Esophagus mucosa (tissue), 1 donor: ENCODE data around the gene FAM20A. TPM values are rescaled to one million over a fixed set of nuclear protein-coding genes. Genes with fewer than 3 reads are reported as not detected.
"Not testable (repeated sequence)": the region's sequence is repeated elsewhere in the genome, so short reads cannot be mapped to it uniquely, and the experiment has no call there.

Experiments
- ATAC-seq: fragments of 200-7000 bp; cut with Tn5 transposase; one replicate; pipeline ENCODE4 v1.9.1; 2020
- total RNA-seq: library from RNA; stranded (reverse); gene quantifications from one replicate; pipeline ENCODE4 v1.2.4, GENCODE V29; 2023
- donor health status: DM: yes; HTN: yes; CAD: no.

The FAM20A gene
- total RNA-seq, 1 donor from 2014 or later: 13.6 TPM

- peak; percentile 91 for ATAC-seq
Observed at GRCh38 chr17:68564415-68565111, 36.6 kb downstream of the FAM20A start.

GRCh38 chr17:68562736-68563135 lies 38.4 kb downstream of the FAM20A start:
- no peak for ATAC-seq

- ATAC-seq: no peak
Observed at GRCh38 chr17:68560966-68561720, 40.0 kb downstream of the FAM20A start.

DNA sequence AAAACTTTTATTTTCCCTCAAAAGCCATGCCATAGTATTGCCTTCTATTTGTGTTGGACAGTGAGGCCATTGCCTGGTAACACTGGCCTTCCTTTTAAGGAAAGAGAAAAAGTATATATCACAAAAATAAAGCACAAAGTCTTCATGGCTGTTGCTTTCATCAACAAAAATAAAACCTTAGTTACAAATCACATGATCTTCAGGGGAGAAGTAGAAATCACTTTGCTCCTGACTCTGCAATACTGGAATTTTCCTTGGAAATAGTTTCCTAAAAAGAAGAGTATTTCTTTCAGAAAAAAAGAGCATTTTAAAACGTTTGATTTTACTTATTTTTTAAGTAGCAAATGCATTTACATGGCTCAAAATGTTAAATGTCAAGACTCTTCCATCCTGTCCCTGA lies 41.9 kb downstream of the FAM20A start:
- ATAC-seq: no peak

- no peak for ATAC-seq
Observed at GRCh38 chr17:68556551-68556950, 44.6 kb downstream of the FAM20A start.

- ATAC-seq: no peak
Observed at GRCh38 chr17:68544111-68544915, 56.9 kb downstream of the FAM20A start.

DNA sequence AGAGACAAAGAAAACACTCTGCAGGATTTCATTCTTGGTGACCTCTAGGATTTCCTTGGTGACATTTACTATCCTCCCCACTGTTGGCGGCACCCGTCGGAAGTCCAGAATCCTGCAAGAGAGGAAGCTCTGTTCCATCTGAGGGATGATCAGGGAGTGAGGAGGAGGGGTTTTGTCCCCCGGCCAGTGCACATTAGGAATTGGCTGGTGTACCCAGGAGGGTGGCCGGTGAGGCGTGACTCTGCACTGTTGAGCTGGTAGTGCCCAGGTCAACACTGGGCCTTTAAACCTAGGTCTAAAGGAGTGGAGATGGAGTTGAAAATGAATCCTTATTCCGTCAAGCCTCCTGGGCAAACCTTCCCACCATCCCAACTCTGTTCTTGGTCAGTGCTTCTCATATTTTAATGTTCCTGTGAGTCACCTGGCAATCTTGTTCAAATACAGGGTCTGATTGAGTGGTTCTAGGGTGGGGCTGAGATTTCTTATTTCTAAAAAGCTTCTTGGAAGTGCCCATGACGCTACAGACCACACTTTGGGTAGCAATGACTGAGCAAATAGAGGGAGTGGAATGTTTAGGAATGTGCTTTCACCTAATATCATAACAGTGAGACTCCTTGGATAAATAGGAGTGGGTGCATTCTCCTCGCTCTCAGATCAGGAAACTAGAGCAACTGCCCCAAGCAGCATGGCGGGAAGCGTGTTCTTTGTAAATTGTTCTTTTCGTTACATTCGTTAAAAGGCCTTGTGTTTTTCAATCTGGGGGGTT lies 58.3 kb downstream of the FAM20A start:
- peak; percentile 32 for ATAC-seq

DNA sequence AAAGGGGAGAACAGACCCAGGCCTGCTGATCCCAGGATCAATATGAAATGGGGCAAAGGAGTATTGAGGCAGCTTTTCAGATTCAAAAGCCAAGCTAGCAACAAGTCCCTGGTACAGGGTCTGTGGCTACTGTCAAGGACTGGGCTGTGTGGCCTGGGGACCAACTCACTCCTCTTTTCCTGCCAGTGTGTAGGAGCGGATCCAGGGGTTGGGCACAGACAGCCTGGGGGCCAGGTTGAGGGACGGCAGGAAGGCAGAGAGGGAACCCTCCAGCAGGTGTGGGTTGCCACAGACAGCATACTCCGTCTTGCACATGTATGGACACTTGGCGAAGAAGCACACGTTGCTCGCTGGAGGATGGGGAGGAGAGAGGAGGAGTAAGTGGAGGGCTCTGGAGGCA lies 59.4 kb downstream of the FAM20A start:
- no peak for ATAC-seq

GRCh38 chr17:68540981-68541380 lies 60.2 kb downstream of the FAM20A start:
- no peak for ATAC-seq

- ATAC-seq: peak; percentile 73
Observed at GRCh38 chr17:68539548-68540467, 61.4 kb downstream of the FAM20A start.

GRCh38 chr17:68535922-68536321 lies 65.2 kb downstream of the FAM20A start:
- ATAC-seq: no peak

GRCh38 chr17:68534695-68535088 lies 66.5 kb downstream of the FAM20A start:
- ATAC-seq: no peak

DNA sequence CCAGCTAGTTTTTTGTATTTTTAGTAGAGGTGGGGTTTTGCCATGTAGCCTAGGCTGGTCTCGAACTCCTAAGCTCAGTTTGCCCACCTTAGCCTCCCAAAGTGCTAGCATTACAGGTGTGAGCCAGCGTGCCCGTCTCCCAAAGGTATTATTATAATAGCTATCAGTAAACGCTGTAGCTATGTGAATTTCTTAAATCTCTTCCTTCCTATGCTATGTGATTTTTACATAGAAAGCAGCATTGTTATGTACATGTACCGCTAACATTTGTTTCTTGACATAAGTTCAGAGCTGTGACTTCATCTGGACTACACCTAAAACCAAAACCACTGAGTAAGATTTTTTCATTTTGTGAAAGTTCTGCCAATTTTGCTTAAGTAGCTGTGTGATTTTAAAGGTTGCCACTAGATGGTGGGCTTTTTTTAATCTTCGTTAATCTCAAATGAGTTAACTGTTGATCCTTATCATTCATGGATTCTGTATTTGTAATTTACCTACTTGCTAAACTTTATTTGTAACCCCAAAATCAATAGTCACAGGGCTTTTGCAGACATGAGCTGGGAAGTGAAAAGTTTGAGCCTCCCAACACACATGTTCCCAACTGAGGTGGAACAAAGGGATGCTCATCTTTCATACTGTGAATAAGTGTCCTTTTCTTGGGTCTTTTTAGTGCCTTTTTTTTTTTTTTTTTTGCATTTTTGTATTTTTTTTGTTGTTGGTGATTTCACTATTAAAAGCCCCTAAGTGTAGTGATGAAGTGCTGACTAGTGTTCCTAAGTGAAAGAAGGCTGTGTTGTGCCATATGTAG lies 67.1 kb downstream of the FAM20A start:
- ATAC-seq: no peak

DNA sequence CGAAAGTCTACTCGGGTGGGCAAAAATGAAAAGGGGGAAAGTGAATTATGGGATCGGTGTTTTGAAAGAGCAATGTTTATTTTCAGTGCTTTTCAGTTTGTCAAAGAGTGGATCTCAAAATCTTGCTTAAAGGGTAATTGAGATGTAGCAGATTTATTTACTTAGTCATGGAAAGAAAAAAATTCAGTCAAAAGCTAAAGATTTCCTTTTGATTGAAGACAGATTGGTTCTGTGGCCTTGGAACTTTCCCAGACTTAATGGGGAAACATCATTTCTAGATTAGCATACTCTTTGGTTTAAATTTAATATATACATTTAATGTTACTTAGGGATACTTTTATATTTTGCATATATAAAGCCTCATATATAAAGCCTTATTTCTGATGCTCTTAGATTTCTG lies 68.3 kb downstream of the FAM20A start:
- ATAC-seq: no peak

DNA sequence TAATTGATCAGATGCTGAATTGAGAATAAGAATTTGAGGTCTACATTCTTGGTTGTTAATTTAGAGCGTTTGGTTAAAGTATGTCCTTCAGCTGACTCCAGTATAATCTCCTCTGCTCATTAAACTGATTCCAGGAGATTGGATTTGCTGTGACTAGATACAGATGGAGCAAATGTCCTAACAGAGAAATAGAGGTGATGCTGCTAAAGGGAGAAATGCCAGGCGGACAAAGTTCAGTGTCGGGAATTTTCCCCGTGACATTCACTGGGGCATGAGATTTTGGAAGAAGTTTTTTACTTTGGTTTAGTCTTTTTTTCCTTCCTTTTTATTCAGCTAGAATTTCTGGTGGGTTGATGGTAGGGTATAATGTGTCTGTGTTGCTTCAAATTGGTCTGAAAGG lies 69.9 kb downstream of the FAM20A start:
- no peak for ATAC-seq

DNA sequence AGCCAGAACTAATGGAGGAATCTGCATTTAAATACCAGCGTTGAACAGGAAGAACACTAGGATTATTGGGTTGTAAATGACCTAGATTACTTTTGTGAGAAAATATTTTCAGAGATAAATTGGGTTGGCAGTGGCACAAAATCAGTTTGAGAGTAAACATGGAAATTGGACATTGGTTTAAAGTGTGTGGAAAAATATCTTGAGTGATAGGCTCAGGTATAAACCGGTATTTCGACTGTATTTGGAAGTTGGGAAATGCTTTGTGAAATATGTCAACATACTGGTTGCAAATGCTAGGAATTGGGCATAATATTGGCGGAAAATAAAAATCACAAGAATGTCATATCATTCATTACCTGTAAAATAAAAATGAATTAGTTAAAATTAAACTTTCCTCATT lies 73.9 kb downstream of the FAM20A start:
- ATAC-seq: no peak

DNA sequence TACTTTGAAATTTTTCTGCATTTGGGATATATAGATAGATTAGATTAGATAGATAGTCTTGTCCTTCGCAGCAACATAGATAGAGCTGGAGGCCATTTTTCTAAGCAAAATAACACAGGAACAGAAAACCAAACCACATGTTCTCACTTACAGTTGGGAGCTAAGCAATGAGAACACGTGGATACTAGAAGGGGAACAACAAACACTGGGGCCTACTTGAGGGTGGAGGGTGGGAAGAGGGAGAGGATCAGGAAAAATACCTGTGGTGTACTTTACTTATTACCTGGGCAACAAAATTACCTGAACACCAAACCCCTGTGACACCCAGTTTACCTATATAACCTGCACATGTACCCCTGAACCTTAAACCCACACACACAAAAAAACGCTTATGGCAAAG lies 74.6 kb downstream of the FAM20A start:
- ATAC-seq: no peak

GRCh38 chr17:68522266-68522665 lies 78.9 kb downstream of the FAM20A start:
- no peak for ATAC-seq

DNA sequence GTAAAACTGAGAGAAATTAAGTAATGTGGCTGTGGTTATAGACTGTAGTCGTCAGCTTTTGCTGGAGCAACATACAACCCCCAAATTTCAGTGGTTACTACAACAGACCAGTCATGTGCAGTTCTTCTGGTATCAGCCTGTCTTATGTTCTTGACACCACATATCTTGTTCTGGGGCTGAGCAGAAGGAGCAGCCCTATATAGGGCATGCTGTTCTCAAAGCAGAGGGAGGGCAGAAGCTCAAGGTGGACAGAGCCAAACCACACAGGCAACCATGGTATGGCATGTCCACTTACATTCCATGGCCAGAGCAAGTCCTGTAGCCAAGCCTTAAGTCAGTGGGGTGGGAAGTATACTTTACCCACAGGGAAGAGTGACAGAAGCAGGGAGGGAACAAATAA lies 81.3 kb downstream of the FAM20A start:
- ATAC-seq: peak; percentile 19

DNA sequence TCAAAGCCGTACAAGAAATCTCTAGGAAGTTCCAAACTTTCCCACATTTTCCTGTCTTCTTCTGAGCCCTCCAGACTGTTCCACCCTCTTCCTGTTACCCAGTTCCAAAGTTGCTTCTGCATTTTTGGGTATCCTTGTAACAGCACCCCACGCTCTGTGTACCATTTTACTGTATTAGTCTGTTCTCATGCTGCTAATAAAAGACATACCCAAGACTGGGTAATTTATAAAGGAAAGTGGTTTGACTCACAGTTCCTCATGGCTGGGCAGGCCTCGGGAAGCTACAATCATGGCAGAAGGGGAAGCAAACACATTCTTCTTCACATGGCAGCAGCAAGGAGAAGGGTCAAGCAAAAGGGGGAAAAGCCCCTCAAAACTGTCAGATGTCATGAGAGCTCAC lies 82.1 kb downstream of the FAM20A start:
- ATAC-seq: not testable (repeated sequence)
